Calu3 (cell line): ENCODE measurements around the gene MSL3. TPM values are rescaled to one million over a fixed set of nuclear protein-coding genes. Genes with fewer than 3 reads are reported as not detected.

Experiments used
- BruUV-seq: library from RNA; stranded (reverse); fragments of 400-500 nt; replicated peaks from 2 replicates; lab custom pipeline; 2021; lab: Mats Ljungman, UMichigan
- CTCF ChIA-PET: fragments of 300-600 bp; sonication (Branson Sonifier 250); formaldehyde crosslinking; loops from one replicate; lab custom pipeline; 2022; ENCODE audit warnings: antibody characterized with exemption; lab: Charles Lee
- DNase-seq: peaks from one replicate; pipeline ENCODE4 v3.0.0; 2022
- H3K27ac Mint-ChIP-seq: one replicate; pipeline ENCODE4 v1.8.0; 2022; ENCODE audit warnings: mixed read lengths; ENCODE audit not compliant: unreplicated experiment
- H3K27me3 Mint-ChIP-seq: one replicate; pipeline ENCODE4 v1.8.0; 2022; ENCODE audit warnings: mixed read lengths; ENCODE audit not compliant: unreplicated experiment
- H3K36me3 Mint-ChIP-seq: one replicate; pipeline ENCODE4 v1.8.0; 2022; ENCODE audit warnings: mild to moderate bottlenecking, moderate library complexity, mixed read lengths; ENCODE audit not compliant: insufficient read depth, unreplicated experiment
- H3K4me1 Mint-ChIP-seq: one replicate; pipeline ENCODE4 v1.8.0; 2022; ENCODE audit warnings: mild to moderate bottlenecking, low read depth, mixed read lengths; ENCODE audit not compliant: unreplicated experiment
- H3K4me3 Mint-ChIP-seq: one replicate; pipeline ENCODE4 v1.8.0; 2022; ENCODE audit warnings: mild to moderate bottlenecking, low read depth, moderate library complexity, mixed read lengths; ENCODE audit not compliant: unreplicated experiment
- H3K9me3 Mint-ChIP-seq: one replicate; pipeline ENCODE4 v1.8.0; 2022; ENCODE audit warnings: low read depth, mixed read lengths; ENCODE audit not compliant: unreplicated experiment
- intact Hi-C: fragments of 100-400 bp; cut with micrococcal nuclease; formaldehyde crosslinking; loops from one replicate; pipeline ENCODE4 v1.10.0; 2022; ENCODE audit not compliant: unreplicated experiment
- total RNA-seq: library from RNA; stranded (reverse); gene quantifications from 2 replicates; pipeline ENCODE4 v1.2.3, GENCODE V29; 2022
- TF ChIP-seq, protein P1 (sequence below): fragments of 200-600 bp; IDR thresholded peaks from one replicate; pipeline ENCODE4 v1.8.0; 2022; ENCODE audit warnings: antibody characterized with exemption; ENCODE audit not compliant: unreplicated experiment

The MSL3 gene
- total RNA-seq, 1 experiment from 2014 or later, result 30.7 TPM

DNA sequence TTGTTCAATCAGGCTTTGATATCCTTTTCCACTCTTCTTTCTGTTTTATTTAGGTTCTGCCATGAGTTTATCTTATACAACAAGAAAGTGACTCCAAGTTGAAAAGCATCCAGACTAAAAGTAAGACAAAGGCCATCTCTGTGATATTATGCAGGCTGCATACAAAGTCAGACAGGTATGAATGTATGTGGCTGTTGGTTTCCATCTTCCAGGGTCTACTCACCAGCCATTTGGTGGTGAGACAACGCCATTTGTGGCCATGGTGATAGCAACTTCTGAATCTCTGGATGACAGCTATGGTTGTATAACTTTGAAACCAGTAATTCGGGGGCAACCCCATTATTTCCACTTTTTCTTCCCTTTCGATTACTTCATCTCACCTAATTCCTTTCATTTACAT lies 17.2 kb upstream of the MSL3 start:
- Mint-ChIP-seq H3K4me1 (peaks cover 8% of the 10 kb centered on the region), H3K27me3 (peaks cover 52% of the 10 kb centered on the region), H3K36me3 (no peaks in the 10 kb centered on the region), H3K4me3 (no peak overlapping the region), H3K27ac (no peak overlapping the region), H3K9me3 (no peaks in the 10 kb centered on the region)
- intact Hi-C loops, result no loop called here
- DNase-seq, result no peak
- TF ChIP-seq, protein P1, sequence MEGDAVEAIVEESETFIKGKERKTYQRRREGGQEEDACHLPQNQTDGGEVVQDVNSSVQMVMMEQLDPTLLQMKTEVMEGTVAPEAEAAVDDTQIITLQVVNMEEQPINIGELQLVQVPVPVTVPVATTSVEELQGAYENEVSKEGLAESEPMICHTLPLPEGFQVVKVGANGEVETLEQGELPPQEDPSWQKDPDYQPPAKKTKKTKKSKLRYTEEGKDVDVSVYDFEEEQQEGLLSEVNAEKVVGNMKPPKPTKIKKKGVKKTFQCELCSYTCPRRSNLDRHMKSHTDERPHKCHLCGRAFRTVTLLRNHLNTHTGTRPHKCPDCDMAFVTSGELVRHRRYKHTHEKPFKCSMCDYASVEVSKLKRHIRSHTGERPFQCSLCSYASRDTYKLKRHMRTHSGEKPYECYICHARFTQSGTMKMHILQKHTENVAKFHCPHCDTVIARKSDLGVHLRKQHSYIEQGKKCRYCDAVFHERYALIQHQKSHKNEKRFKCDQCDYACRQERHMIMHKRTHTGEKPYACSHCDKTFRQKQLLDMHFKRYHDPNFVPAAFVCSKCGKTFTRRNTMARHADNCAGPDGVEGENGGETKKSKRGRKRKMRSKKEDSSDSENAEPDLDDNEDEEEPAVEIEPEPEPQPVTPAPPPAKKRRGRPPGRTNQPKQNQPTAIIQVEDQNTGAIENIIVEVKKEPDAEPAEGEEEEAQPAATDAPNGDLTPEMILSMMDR, result no peak
- CTCF ChIA-PET, result no interaction called here
- no TSS peak for BruUV-seq

DNA sequence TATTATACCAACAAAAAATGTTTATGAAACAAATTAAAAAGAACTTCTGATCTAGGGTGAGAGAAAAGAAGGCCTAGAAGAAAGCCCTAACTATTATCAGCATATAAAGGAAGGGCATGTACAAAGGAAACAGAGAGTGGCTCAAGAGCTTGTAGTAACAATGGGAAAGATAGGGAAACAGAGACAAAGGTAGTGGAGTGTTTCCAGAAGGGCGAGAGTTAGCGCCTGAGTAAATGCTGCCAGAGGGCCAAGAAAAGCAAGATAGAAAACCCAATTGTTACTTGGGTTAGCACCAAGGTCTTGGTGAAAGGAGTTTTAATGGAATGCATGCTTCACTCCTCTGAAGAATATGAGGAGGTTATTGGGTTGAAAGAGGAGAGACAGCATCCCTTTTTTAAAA lies 16.5 kb upstream of the MSL3 start:
- intact Hi-C loops, result no loop called here
- no TSS peak for BruUV-seq
- no peaks in the 10 kb centered on the region for H3K9me3 Mint-ChIP-seq
- DNase-seq, result no peak
- H3K4me1 Mint-ChIP-seq, result peaks cover 8% of the 10 kb centered on the region
- CTCF ChIA-PET, result no interaction called here
- TF ChIP-seq, protein P1, result no peak
- no peak overlapping the region for H3K4me3 Mint-ChIP-seq
- peaks cover 44% of the 10 kb centered on the region for H3K27me3 Mint-ChIP-seq
- H3K27ac Mint-ChIP-seq, result no peak overlapping the region
- H3K36me3 Mint-ChIP-seq, result no peaks in the 10 kb centered on the region

DNA sequence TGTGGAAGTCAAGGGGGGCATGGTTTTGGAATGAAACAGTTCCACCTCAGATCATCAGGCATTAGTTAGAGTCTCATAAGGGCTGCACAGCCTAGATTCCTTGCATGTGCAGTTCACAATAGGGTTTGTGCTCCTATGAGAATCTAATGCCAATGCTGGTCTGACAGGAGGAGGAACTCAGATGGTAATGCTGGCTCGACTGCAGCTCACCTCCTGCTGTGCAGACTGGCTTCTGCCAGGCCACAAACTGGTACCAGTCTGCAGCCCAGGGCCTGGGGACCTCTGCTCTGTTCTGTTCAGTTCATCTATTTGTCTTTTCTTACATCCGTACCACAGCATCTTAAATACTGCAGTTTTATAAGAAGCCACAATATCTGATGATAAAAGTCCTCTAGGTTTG lies 12.2 kb upstream of the MSL3 start:
- no peaks in the 10 kb centered on the region for H3K9me3 Mint-ChIP-seq
- intact Hi-C loops, result no loop called here
- H3K4me3 Mint-ChIP-seq, result no peak overlapping the region
- H3K27me3 Mint-ChIP-seq, result peaks cover 26% of the 10 kb centered on the region
- no peak overlapping the region for H3K27ac Mint-ChIP-seq
- TF ChIP-seq, protein P1, result no peak
- no TSS peak for BruUV-seq
- no peaks in the 10 kb centered on the region for H3K36me3 Mint-ChIP-seq
- peaks cover 8% of the 10 kb centered on the region for H3K4me1 Mint-ChIP-seq
- no peak for DNase-seq
- CTCF ChIA-PET, result no interaction called here

DNA sequence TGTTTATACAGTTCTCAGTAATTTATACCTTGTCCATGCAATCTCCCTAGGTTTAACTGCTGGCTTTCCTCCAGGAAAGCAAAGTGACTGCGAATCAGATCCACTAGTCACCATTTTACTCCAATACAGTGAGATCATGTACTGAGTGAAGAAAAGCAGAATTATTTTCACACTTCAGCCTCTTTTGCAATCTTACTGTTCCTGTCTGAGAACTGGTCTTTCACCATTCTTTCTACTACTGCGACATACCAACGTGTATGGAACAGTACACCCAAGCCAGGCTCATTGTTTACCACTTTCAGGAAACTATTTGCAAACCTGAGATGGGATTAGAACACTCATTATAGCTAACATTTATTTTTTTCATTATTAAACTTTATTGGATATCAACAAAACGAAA lies 8.0 kb upstream of the MSL3 start:
- H3K27ac Mint-ChIP-seq, result no peak overlapping the region
- no peaks in the 10 kb centered on the region for H3K4me1 Mint-ChIP-seq
- no peak for DNase-seq
- TF ChIP-seq, protein P1, result no peak
- no peaks in the 10 kb centered on the region for H3K9me3 Mint-ChIP-seq
- BruUV-seq, result no TSS peak
- H3K27me3 Mint-ChIP-seq, result peaks cover 18% of the 10 kb centered on the region
- intact Hi-C loops, result no loop called here
- H3K36me3 Mint-ChIP-seq, result no peaks in the 10 kb centered on the region
- no peak overlapping the region for H3K4me3 Mint-ChIP-seq
- CTCF ChIA-PET, result no interaction called here
